Renal cortical epithelial cell (primary cell): Measurements from ENCODE around the gene RAET1G. TPM values are rescaled to one million over a fixed set of nuclear protein-coding genes. Genes with fewer than 3 reads are reported as not detected.
"Not testable (repeated sequence)": the region's sequence is repeated elsewhere in the genome, so short reads cannot be mapped to it uniquely, and the experiment has no call there.

Experiments used
- DNase-seq: peaks from one replicate; pipeline ENCODE4 v3.0.0-alpha.2; 2011; ENCODE audit warnings: low read depth
- total RNA-seq: library from RNA; depleted of rRNA; stranded (reverse); fragments of >200 nt; gene quantifications from 2 replicates; pipeline ENCODE4 v1.2.3, GENCODE V29; 2014

Gene RAET1G
- total RNA-seq, 1 donor from 2014 or later = 0.15 TPM

DNA sequence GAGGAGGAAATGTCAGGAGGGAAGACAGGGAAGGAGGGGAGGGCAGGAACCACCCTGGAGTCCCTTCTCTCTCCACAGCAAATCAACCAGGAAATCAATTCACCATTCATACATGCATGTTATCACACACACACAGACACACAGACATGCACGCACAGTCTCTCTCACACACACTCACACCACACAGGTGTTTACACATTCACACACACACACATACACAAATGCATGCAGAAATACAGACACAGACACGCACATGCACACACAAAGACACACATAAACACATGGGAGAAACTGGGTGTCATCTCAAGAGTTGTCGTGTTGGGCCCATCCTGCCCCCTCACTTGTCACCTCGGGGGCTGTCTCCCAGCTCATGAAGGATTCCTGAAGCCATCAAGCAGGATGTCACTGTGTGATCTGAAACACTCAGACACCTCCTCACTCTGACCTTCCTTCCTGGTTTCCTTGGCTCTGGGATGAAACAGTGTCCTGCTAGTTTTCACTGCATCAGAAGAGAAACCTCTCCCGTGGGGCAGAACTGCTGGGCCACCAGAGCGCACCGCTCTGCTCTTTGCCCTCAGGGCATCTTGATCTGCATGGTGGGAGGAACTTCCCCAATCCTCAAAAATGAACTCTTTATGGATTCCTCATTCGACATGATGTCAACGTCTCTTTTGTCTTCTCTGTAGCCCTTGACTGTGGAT lies 9.2 kb downstream of the RAET1G start:
- DNase-seq = no peak

DNA sequence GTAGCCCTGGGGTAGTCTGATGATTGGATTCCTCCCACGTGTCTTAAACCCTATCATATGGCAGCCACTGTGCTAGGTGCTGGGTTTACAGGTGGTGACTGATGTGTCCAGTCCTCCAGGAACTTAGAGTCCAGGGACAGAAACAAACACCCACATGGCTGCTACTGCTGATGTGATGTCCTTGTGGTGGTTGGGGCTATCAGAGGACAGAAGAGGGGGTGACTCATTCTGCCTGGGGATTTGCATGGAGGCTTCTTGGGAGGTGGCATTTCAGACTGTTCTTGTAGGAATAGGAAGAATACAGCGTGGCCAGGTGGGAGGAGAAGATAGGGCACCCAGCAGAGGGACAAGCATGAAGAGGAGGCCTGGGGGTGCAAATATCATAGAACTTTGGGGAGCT lies 9.8 kb downstream of the RAET1G start:
- no peak for DNase-seq

DNA sequence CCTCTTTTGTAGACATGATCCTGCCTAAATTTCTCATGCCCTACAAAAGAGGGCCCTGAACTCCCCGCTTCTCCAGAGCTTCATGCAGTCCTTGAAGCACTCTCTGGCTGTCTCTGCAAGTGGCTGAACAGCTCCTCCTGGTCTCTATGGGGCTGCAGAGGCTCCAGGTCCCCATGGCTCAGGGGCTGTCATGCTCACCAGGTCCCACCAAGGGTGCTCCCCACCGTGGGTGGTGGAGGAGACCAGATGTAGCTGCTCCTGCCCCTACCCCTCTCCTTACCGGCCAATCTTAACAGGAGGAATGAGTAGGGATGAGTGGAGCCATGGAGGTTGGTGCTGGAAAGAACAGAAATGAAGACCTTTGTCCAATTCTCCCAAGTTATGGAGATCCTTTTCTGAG lies 10.2 kb downstream of the RAET1G start:
- DNase-seq = not testable (repeated sequence)

DNA sequence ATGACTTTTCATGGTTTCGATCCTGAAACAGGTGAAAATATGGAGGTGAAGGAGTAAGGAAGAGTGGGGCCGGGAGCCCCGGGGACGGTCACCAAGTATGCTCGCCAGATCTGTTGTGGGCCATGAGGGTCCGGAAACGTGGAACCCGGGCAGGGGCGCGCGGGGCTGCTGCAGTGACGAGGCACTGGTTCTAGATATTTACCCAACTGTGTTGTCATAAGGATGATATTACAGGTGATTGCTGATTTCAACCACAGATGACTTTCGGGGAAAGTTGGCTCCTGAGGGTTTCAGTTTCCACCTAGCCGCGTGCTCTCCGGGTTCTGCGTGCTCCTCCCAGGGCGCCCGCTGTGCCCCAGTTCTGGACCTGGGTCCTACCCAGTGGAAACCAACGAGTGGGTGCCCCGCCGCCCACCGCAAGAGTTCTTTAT lies 12.2 kb downstream of the RAET1G start:
- DNase-seq = no peak

DNA sequence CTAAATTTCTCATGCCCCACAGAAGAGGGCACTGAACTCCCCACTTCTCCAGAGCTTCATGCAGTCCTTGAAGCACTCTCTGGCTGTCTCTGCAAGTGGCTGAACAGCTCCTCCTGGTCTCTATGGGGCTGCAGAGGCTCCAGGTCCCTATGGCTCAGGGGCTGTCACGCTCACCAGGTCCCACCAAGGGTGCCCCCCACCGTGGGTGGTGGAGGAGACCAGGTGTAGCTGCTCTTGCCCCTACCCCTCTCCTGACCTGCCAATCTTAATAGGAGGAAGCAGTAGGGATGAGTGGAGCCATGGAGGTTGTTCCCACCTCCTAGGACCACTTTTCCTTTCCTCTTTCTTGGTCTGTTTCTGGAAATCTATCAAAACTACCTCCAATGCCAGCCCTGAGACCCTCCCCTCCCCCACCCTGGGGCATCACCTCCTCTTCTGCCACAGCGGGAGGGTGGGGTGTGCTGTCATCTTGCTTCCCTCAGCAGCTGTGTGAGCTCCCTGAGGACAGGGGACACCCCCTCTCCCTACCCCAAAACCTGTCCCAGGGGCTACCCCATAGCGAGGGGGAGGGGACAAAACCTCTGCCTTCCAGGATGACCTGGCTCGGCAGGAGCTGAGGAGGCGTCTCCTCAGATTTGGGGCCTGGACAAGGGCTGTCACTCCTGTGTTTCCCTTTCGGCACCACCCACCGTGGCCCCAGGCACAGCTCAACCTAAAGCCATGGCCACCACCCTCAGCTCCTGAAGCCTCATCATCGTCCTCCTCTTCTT lies 13.0 kb downstream of the RAET1G start:
- no peak for DNase-seq

DNA sequence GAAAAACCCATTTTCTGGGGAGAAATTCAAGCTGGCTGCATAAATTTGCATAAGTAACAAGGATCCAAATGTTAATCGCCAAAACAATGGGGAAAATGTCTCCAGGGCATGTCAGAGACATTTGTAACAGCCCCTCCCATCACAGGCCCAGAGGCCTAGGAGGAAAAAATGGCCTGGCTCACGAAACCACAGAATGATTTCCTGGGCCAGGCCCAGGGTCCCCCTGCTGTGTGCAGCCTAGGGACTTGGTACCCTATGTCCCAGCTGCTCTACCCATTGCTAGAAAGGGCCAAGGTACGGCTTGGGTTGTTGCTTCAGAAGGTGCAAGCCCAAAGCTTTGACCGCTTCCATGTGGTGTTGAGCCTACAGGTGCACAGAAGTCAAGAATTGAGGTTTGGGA lies 14.4 kb downstream of the RAET1G start:
- not testable (repeated sequence) for DNase-seq

DNA sequence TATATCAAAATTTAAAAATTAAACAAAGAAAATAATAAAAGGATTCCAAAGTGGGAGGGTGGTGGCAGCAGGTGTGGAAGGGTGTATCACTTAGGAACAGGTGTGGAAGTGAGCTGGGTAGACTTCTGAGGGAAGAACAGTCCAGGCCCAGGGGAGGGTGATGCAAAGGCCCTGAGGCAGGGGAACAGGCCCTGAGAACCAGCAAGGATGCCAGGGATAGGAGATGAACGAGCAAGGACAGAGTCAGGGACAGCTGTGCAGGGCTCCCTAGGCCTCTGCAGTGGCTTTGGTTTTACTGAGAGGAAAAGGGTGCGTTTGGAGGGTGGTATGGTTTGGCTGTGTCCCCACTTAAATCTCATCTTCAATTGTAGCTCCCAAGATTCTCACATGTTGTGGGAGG lies 15.6 kb downstream of the RAET1G start:
- DNase-seq = no peak

DNA sequence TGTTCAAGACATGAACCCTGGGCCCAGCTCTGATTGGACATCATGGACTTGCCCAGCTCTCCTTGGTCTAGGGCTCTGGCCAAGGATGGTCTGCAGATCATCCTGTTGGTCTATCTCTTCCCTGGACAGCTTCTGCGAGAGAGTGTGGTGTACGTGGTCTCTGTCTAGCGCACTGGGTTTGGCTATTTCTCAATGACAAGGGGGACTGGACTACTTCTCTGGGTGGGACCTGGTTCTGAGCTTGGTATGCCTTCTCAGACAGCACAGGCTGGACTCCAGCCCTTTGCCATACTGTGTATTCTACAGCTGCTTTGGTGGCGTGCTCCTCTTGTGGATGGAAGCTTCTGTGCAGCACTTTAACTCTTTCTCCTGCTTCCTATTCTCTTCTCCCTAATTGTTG lies 16.5 kb downstream of the RAET1G start:
- no peak for DNase-seq

DNA sequence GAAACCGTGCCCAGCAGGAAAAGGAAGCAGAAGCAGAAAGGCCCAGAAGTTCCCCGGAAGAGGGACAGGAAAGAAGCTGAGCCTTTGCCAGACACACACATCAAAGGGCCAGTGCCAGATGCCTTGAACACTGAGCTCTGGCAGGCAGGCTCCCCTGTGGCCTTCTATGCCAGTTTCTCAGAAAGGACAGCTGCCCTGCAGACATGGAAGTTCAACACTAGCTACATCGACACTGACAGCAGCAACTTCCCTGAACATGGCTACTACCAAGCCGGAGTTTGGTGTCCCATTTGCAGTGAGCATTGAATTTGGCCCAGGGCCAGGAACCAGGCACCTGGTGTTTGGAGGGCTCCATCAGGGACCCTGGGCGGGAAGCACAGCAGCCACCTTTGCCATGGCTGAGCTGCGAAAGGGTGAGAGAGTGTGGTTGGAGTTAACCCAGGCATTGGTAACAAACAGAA lies 17.0 kb downstream of the RAET1G start:
- DNase-seq = no peak

DNA sequence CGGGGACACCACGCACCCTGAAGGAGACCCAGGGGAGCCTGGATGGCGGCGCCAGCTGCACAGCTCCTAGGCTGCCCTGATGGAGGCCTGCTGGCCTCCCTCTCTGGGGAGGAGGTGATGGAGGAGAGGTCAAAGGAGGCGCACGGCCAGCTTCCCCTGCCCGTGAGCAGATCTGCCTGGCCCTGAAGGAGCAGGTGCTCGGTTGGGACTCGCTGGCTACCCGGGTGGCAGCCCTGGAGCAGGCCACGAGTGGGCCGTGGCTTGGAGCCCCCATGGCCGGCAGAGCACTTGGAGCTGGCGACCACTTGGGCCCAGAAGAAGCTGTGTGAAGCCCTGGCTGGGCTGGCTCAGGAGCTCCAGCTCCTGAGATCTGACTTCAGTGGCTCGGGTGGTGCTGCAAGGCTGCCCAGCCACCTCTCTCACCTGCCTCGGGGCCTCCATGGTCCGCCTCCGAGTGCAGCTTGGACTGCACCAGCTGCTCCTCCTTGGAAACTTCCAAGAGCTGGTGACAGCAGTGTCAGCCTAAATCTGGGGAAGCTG lies 17.5 kb downstream of the RAET1G start:
- DNase-seq = no peak

DNA sequence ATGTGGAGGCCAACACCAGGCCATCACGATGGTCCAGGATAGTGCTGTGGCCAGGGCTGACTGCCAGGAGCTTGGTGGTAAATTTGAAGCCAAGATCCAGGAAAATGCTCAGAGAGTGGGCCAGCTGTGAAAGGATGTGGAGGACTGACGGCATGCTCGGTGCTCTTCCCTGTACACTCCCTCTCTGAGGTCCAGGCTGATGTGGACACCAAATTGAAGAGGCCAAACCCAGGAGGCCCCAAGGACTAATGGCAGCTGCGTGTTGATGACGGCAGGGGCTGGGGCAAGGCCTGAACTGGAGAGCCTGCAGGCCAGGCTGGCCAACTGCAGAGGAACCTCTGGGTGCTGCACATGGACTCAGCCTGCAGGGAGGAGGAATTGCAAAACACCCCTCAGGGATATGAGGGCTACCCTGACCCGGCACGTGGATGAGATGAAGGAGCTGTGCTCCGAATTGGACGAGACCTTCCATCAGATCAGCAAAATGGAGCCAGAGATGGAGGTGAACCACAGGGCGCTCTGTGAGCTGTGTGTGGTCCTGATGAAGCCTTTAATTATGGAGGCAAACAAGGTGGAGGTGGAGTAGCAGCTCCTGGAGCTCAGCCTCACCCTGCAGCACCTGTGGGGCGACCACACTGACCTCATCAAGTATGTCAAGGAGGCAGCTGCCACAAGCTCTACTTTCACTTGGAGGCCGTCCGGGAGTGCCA lies 18.1 kb downstream of the RAET1G start:
- no peak for DNase-seq

DNA sequence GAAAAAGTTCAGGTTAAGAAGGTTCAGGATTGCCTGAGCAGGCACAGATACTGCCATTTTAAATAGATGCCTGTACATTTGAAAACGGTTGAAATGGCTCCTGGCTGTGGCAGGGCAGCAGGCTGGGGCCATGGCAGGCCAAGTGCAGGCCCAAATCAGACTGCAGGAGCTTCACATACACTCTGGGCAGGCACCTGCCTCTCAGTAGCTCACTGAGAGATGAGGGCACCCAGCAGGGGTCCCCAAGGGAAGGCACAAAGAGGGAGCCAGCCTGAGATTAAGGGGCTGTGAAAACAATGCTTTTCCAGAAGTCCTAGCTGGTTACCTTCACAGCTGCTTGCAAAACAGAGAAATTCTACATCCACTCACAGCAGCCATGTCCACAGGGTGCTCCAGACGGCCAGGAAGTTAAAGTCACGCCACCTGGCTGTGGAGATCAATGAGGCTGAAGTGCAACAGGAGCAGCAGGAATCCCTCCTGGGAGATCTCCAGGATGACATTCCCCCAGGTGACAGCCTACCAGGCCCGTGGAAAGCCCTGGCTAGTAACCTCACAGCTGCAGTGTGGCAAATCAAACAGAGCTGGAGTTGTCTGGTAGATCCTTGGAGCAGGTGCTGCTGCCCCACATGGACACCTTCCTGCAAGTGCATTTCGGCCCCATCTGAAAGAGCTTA lies 18.8 kb downstream of the RAET1G start:
- no peak for DNase-seq

DNA sequence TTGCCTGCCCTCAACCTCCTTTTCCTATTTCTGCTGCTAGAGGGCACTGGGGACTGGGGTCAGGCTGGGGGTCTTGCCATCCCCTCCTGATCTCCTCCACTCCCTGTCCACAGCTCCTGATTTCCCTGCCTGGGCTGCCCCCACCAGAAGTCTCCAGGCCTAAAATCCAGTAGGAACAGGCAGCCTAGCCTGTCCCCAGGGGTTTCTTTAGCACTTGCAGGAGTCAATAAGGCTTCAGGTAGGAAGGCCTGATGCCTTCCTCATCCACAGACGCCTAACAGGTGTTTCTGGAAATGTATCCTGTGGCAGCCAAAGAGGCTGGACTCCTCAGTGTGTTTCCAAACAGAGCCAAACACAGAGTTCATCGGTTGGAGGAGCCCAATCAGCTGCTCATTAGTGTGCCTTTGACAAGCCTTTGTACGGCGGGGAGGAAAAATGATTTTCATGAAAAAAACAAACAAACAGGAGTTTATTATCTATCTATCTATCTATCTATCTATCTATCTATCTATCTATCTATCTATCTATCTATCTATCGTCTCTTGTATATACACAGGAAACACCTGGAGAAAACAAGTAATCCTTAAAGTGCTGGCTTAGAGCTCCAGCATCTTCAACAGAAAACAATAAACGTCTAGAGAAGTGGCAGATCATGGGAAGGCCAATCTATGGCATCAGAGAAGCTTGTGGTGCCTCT lies 21.3 kb downstream of the RAET1G start:
- no peak for DNase-seq

DNA sequence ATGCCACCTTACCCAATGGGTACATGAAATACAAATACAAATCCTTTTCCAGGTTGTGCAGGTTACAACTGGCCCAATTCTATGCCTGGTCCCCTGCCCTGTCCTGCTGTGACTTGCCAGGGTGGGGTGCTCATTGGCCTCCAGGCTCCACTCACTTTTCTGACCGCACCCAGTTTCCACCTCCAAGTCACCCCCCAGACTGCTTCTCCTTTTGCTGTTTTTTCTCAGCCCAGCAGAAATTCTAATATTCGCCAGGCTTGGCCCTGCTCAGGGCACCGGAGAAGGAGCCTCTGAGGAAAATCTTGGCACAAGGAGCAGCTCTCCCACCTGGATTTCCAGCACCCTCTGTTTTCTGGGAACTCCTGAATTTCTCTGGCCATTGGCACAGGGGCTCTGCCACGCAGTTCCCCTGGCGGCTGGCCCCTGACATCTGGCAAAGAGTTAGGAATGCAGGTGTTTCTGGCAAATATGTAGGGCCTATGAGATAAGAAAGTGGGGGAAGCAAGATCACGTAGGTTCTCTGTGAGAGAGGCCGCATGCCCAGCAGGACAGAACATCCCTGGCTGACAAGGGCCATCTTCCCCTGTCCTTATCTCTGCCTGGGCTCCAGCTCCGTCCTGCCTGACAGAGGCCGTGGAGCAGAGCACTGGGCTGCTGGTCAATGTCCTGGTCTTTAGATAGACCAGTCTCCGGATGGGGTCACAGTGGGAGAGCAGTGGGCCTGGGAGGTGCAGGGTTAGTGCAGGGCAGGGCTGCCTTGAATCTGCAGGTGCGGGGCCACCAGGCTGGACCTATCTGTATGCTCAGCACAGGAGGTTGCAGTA lies 22.1 kb downstream of the RAET1G start:
- no peak for DNase-seq

DNA sequence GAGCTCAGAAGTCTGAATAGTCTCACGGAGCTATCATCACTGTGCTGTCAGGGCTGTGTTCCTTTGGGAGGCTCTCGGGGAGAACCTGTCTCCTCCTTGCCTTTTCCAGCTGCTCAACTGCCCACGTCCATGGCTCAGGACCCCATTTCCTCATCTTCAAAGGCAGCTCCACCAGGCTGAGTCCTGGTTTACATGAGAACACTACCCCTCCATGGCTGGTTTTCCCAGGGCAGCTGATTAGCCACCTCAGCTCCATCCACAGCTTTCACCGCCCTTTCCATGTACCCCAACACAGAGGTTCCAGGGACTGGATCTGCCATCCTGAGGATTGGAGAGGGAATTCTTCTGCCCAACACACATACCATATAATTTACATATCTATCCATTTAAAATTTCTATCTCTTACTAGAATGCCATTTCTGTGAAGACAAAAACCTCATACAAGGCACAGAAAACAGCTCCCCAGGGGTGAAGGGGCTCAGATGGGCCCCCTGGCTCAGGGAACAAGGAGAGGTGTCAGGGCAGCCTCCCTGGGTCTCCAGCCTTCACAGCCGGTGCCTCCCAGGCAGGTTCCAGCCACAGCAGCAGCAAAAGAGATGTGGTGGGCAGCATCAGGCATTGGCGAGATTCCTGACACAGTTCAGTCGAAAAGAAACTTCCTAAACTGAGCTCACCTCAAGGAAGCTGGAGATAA lies 22.8 kb downstream of the RAET1G start:
- DNase-seq = no peak

DNA sequence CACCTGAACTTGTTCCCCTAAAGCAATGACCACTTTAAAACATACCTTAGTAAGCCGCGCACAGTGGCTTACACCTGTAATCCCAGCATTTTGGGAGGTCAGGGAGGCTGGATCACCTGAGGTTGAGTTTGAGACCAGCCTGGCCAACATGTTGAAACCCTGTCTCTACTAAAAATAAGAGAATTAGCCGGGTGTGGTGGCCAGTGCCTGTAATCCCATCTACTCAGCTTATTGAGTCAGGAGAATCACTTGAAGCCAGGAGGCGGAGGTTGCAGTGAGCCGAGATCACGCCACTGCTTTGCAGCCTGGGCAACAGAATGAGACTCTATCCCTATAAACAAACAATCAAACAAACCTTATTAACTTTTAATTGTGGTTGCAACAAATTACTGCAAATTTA lies 23.4 kb downstream of the RAET1G start:
- no peak for DNase-seq

DNA sequence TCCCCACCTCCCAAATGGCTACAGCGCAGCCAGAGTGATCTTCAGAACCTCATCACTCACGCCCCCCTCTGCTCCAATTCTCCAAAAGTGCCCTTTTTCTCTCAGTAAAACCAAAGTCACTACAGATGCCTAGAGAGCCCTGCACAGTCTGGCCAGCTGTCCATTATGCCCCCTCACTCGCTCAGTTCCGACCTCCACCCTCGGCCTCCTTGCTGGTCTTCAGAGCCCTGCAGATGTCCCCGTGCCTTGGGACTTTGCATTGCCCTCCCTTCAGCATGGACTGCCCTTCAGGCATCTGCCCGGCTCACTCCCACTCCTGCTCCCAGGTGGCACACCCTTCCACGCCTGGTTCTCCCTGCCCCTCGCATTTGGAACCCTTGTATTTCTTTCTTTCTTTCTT lies 24.0 kb downstream of the RAET1G start:
- no peak for DNase-seq

DNA sequence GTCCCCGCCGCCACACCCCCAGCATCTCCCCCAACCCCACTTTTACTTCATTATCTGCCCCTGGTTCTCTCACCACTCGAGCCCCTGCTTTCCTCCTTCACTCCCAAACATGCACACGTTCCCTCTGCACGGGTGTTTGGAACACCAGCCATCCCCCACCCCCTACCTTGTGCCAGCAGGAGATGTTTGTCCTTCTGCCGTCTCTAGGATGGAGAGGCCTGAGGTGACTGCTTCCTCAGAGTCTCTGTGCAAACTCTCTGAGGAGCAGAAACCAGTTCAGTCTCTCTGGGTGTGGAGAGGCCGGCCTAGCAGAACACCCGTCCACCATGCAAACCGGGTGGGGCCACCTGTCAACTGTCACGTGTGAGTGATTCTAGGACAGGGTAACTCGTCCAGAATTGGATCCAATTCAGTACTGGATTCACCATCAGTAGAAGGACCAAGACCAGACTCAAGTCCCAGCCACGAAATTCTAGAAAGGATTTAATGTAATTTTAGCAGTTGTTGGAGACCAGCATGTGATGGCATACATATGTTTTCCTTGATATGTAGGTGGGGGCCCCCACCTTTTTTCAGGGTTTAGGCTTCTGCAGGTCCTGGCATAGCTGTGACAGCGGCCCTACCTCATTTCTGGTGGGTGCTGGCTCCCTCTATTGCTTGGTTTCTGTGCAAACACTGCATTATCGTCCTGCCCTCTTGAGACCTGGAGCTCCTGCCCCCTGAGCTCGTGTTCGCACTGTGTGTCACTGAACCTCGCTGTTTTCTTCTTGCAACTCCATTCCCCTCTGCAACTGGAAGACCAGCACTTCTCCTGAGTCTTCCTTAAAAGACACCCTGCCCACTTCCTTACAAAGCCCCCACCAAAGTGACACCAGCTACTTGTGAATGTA lies 24.8 kb downstream of the RAET1G start, which contains the start of gene RAET1E:
Gene RAET1E (minus strand): TSS at position 259 of the 890 bp plus-strand sequence. CDS start 7,212 bp downstream, outside the sequence.
- no peak for DNase-seq
